ENCODE data around the gene BRWD1.

- TF ChIP-seq CTCF (IDR thresholded peaks at IDR 0.05 in 8 of 11, conservative IDR thresholded peaks at IDR 0.05 in 3 of 11) (no peak), POLR2A (IDR thresholded peaks at IDR 0.05) (no peak)
Measured at GRCh38 chr21:39296891-39297290, 16.5 kb downstream of the BRWD1 start.
